ENCODE data around the gene CFAP70. TPM values are rescaled to one million over a fixed set of nuclear protein-coding genes. Genes with fewer than 3 reads are reported as not detected.
"Not testable (repeated sequence)": the region's sequence is repeated elsewhere in the genome, so short reads cannot be mapped to it uniquely, and the experiment has no call there.

CFAP70 gene
- total RNA-seq, 1 donor from 2014 or later: 1.2 TPM

GRCh38 chr10:73339436-73339835 is 19.2 kb downstream of the CFAP70 start:
- TF ChIP-seq CTCF (IDR thresholded peaks at IDR 0.05; ENCODE audit: insufficient read depth, low read length, poor library complexity, severe bottlenecking): no peak
- H3K4me3 ChIP-seq (ENCODE audit: low read depth, low read length): no peak overlapping the region
- no peak for DNase-seq (ENCODE audit: low read depth)

GRCh38 chr10:73338801-73339368 is 19.8 kb downstream of the CFAP70 start:
- no peak for TF ChIP-seq CTCF (IDR thresholded peaks at IDR 0.05; ENCODE audit: insufficient read depth, low read length, poor library complexity, severe bottlenecking)
- Histone ChIP-seq H3K36me3 (ENCODE audit: control insufficient read depth, insufficient read depth, low read length) (no peaks in the 10 kb centered on the region), H3K27me3 (ENCODE audit: control insufficient read depth, insufficient read depth, low read length) (no peaks in the 10 kb centered on the region), H3K4me3 (ENCODE audit: low read depth, low read length) (no peak overlapping the region)
- no peak for DNase-seq (ENCODE audit: low read depth)

More at GRCh38 chr10:73339436-73339835, 19.2 kb downstream of the CFAP70 start:
- no peaks in the 10 kb centered on the region for H3K36me3 ChIP-seq (ENCODE audit: control insufficient read depth, insufficient read depth, low read length)
- H3K27me3 ChIP-seq (ENCODE audit: control insufficient read depth, insufficient read depth, low read length): no peaks in the 10 kb centered on the region

GRCh38 chr10:73333202-73333601 is 25.5 kb downstream of the CFAP70 start:
- TF ChIP-seq CTCF (IDR thresholded peaks at IDR 0.05; ENCODE audit: insufficient read depth, low read length, poor library complexity, severe bottlenecking): no peak
- no peak for DNase-seq (ENCODE audit: low read depth)
- H3K27me3 ChIP-seq (ENCODE audit: control insufficient read depth, insufficient read depth, low read length): no peaks in the 10 kb centered on the region
- H3K36me3 ChIP-seq (ENCODE audit: control insufficient read depth, insufficient read depth, low read length): no peaks in the 10 kb centered on the region
- no peak overlapping the region for H3K4me3 ChIP-seq (ENCODE audit: low read depth, low read length)

GRCh38 chr10:73332379-73332778 is 26.3 kb downstream of the CFAP70 start:
- Histone ChIP-seq H3K36me3 (ENCODE audit: control insufficient read depth, insufficient read depth, low read length) (no peaks in the 10 kb centered on the region), H3K27me3 (ENCODE audit: control insufficient read depth, insufficient read depth, low read length) (no peaks in the 10 kb centered on the region)
- TF ChIP-seq CTCF (IDR thresholded peaks at IDR 0.05; ENCODE audit: insufficient read depth, low read length, poor library complexity, severe bottlenecking): no peak

GRCh38 chr10:73328523-73328922 is 30.1 kb downstream of the CFAP70 start:
- not testable (repeated sequence) for H3K4me3 ChIP-seq (ENCODE audit: low read depth, low read length); DNase-seq (ENCODE audit: low read depth); H3K27me3 ChIP-seq (ENCODE audit: control insufficient read depth, insufficient read depth, low read length); H3K36me3 ChIP-seq (ENCODE audit: control insufficient read depth, insufficient read depth, low read length)

More at GRCh38 chr10:73332379-73332778, 26.3 kb downstream of the CFAP70 start:
- no peak overlapping the region for H3K4me3 ChIP-seq (ENCODE audit: low read depth, low read length)
- no peak for DNase-seq (ENCODE audit: low read depth)

GRCh38 chr10:73325290-73325689 is 33.4 kb downstream of the CFAP70 start:
- DNase-seq (ENCODE audit: low read depth); H3K4me3 ChIP-seq (ENCODE audit: low read depth, low read length); H3K36me3 ChIP-seq (ENCODE audit: control insufficient read depth, insufficient read depth, low read length); H3K27me3 ChIP-seq (ENCODE audit: control insufficient read depth, insufficient read depth, low read length): not testable (repeated sequence)

- DNase-seq (ENCODE audit: low read depth); H3K4me3 ChIP-seq (ENCODE audit: low read depth, low read length); H3K36me3 ChIP-seq (ENCODE audit: control insufficient read depth, insufficient read depth, low read length); H3K27me3 ChIP-seq (ENCODE audit: control insufficient read depth, insufficient read depth, low read length): not testable (repeated sequence)
These were observed 35.1 kb downstream of the CFAP70 start for GRCh38 chr10:73323582-73323981.

Measured in kidney epithelial cell (primary cell).